Mesothelial cell of epicardium (in vitro differentiated cells): ENCODE measurements around the gene CLCF1. TPM values are rescaled to one million over a fixed set of nuclear protein-coding genes. Genes with fewer than 3 reads are reported as not detected.

Experiments used
- DNase-seq, 2 experiments: peaks; one replicate each; pipeline ENCODE4 v3.0.0; 2021; ENCODE audit warnings: low spot score in 2 of 2; ENCODE audit not compliant: unreplicated experiment in 2 of 2
- H3K27ac Mint-ChIP-seq: 2 replicates; pipeline ENCODE4 v1.8.0; 2021; ENCODE audit warnings: mixed read lengths
- H3K27me3 Mint-ChIP-seq: 2 replicates; pipeline ENCODE4 v1.8.0; 2021; ENCODE audit warnings: low read depth, mixed read lengths
- H3K36me3 Mint-ChIP-seq: 2 replicates; pipeline ENCODE4 v1.8.0; 2021; ENCODE audit warnings: mixed read lengths
- H3K4me1 Mint-ChIP-seq: 2 replicates; pipeline ENCODE4 v1.8.0; 2021; ENCODE audit warnings: mixed read lengths
- H3K4me3 Mint-ChIP-seq: 2 replicates; pipeline ENCODE4 v1.8.0; 2021; ENCODE audit warnings: mild to moderate bottlenecking, moderate library complexity, mixed read lengths
- H3K9me3 Mint-ChIP-seq: 2 replicates; pipeline ENCODE4 v1.8.0; 2021; ENCODE audit warnings: mixed read lengths
- total RNA-seq: library from RNA; stranded (reverse); gene quantifications from 3 replicates; pipeline ENCODE4 v1.2.1, GENCODE V29; 2021
- TF ChIP-seq, protein P1 (sequence below): fragments of 200-600 bp; sonication (generic); IDR thresholded peaks from one replicate; pipeline ENCODE4 v1.5.0; 2021; ENCODE audit warnings: antibody characterized with exemption; ENCODE audit not compliant: unreplicated experiment

The CLCF1 gene
- total RNA-seq, 1 donor from 2014 or later = 5.9 TPM

GRCh38 chr11:67316882-67317204 lies 56.6 kb downstream of the CLCF1 start:
- TF ChIP-seq, protein P1, sequence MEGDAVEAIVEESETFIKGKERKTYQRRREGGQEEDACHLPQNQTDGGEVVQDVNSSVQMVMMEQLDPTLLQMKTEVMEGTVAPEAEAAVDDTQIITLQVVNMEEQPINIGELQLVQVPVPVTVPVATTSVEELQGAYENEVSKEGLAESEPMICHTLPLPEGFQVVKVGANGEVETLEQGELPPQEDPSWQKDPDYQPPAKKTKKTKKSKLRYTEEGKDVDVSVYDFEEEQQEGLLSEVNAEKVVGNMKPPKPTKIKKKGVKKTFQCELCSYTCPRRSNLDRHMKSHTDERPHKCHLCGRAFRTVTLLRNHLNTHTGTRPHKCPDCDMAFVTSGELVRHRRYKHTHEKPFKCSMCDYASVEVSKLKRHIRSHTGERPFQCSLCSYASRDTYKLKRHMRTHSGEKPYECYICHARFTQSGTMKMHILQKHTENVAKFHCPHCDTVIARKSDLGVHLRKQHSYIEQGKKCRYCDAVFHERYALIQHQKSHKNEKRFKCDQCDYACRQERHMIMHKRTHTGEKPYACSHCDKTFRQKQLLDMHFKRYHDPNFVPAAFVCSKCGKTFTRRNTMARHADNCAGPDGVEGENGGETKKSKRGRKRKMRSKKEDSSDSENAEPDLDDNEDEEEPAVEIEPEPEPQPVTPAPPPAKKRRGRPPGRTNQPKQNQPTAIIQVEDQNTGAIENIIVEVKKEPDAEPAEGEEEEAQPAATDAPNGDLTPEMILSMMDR = no peak
- Mint-ChIP-seq H3K27ac (peak overlapping the region; percentile 99), H3K9me3 (no peaks in the 10 kb centered on the region), H3K27me3 (peaks cover 4% of the 10 kb centered on the region), H3K4me3 (peak overlapping the region; percentile 95), H3K4me1 (peaks cover 16% of the 10 kb centered on the region), H3K36me3 (no peaks in the 10 kb centered on the region)
- DNase-seq = no peak

- TF ChIP-seq, protein P1 = no peak
- H3K4me1 Mint-ChIP-seq = peaks cover 16% of the 10 kb centered on the region
- DNase-seq = no peak
- H3K27me3 Mint-ChIP-seq = peaks cover 4% of the 10 kb centered on the region
- H3K4me3 Mint-ChIP-seq = peak overlapping the region; percentile 56
- no peak overlapping the region for H3K27ac Mint-ChIP-seq
- H3K9me3 Mint-ChIP-seq = no peaks in the 10 kb centered on the region
- no peaks in the 10 kb centered on the region for H3K36me3 Mint-ChIP-seq
Observed at GRCh38 chr11:67315325-67315909, 58.0 kb downstream of the CLCF1 start.

DNA sequence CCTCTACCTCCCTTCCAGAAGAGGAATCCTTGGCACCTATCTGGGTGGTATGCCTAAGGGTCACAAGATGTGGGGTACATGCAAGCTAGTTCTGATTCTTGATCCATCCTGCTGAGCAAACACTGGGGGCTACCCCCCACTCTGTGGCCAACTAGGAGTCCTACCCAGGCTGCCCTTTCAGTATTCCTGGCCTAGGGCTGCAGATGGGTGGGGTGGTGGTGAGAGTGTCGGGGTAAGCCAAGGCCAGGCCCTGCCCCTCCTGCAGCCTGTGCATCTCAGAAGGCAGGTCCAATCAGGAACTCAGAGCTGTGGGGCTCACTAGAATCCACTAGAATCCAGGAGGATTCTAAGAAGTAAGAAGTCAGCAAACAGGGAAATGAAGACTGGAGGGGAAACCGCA lies 59.2 kb downstream of the CLCF1 start:
- H3K4me1 Mint-ChIP-seq = peaks cover 16% of the 10 kb centered on the region
- TF ChIP-seq, protein P1 = no peak
- H3K27ac Mint-ChIP-seq = no peak overlapping the region
- H3K4me3 Mint-ChIP-seq = no peak overlapping the region
- H3K9me3 Mint-ChIP-seq = no peaks in the 10 kb centered on the region
- no peak for DNase-seq
- peaks cover 4% of the 10 kb centered on the region for H3K27me3 Mint-ChIP-seq
- H3K36me3 Mint-ChIP-seq = peaks cover 1% of the 10 kb centered on the region

Other genes with a start within 250 kb of the CLCF1 start
- gene GRK2, start 107.1 kb downstream of the CLCF1 start, total RNA-seq = 46.4 to 48.4 TPM (median 46.5 TPM) in 3 replicates
- 71.3 to 78.5 TPM (median 76.5 TPM) in 3 replicates for gene ANKRD13D, start 84.3 kb downstream of the CLCF1 start, total RNA-seq
- 50.4 to 59.0 TPM (median 55.4 TPM) in 3 replicates for gene SSH3, start 70.1 kb downstream of the CLCF1 start, total RNA-seq
- 32.0 to 37.9 TPM (median 32.2 TPM) in 3 replicates for gene POLD4, start 20.1 kb downstream of the CLCF1 start, total RNA-seq
- 44.7 to 48.8 TPM (median 48.7 TPM) in 3 replicates for gene RAD9A, start 18.4 kb upstream of the CLCF1 start, total RNA-seq
- gene PPP1CA, start 28.3 kb upstream of the CLCF1 start, total RNA-seq = 103 to 107 TPM (median 103 TPM) in 3 replicates
- gene TBC1D10C, start 30.5 kb upstream of the CLCF1 start, total RNA-seq = 0.41 to 0.82 TPM (median 0.74 TPM) in 3 replicates
- gene CARNS1, start 42.1 kb upstream of the CLCF1 start, total RNA-seq = 19.5 to 24.6 TPM (median 21.1 TPM) in 3 replicates
- gene RPS6KB2, start 54.9 kb upstream of the CLCF1 start, total RNA-seq = 59.7 to 63.1 TPM (median 62.2 TPM) in 3 replicates
- gene PTPRCAP, start 64.1 kb upstream of the CLCF1 start, total RNA-seq = 1.4 to 1.8 TPM (median 1.6 TPM) in 3 replicates
- 70.2 to 75.7 TPM (median 71.7 TPM) in 3 replicates for gene CORO1B, start 69.9 kb upstream of the CLCF1 start, total RNA-seq
- 0.16 TPM in 1 of 3 replicates, not detected in the others for gene GPR152, start 79.1 kb upstream of the CLCF1 start, total RNA-seq
- 0.29 to 0.43 TPM (median 0.33 TPM) in 3 replicates for gene CABP4, start 81.8 kb upstream of the CLCF1 start, total RNA-seq
- 64.3 to 69.3 TPM (median 67.8 TPM) in 3 replicates for gene TMEM134, start 95.7 kb upstream of the CLCF1 start, total RNA-seq
- gene AIP, start 109.4 kb upstream of the CLCF1 start, total RNA-seq = 43.6 to 45.2 TPM (median 44.6 TPM) in 3 replicates
- gene PITPNM1, start 131.8 kb upstream of the CLCF1 start, total RNA-seq = 54.9 to 56.0 TPM (median 55.8 TPM) in 3 replicates
- 16.6 to 17.6 TPM (median 17.4 TPM) in 3 replicates for gene CDK2AP2, start 134.6 kb upstream of the CLCF1 start, total RNA-seq
- gene CABP2, start 149.8 kb upstream of the CLCF1 start, total RNA-seq = not detected in 3 replicates
- 875 to 906 TPM (median 905 TPM) in 3 replicates for gene GSTP1, start 210.2 kb upstream of the CLCF1 start, total RNA-seq
- 179 to 187 TPM (median 180 TPM) in 3 replicates for gene NDUFV1, start 233.3 kb upstream of the CLCF1 start, total RNA-seq